ENCODE measurements around the gene OSBPL3. TPM values are rescaled to one million over a fixed set of nuclear protein-coding genes. Genes with fewer than 3 reads are reported as not detected.
A peak's percentile ranks its signal among the peaks of the same experiment; 100 is the strongest.

The OSBPL3 gene
- polyA plus RNA-seq, 1 donor (not counting 4 experiments of a cell fraction or from before 2014, with no cell fraction given) = 34.0 TPM

- Histone ChIP-seq H3K9me3 (ENCODE audit: control insufficient read depth, low read depth, low read length) (no peaks in the 10 kb centered on the region), H2AFZ (ENCODE audit: control insufficient read depth, low read length) (no peak overlapping the region), H3K79me2 (ENCODE audit: control insufficient read depth, insufficient read depth, low read length) (peaks cover 82% of the 10 kb centered on the region), H3K4me1 (ENCODE audit: control insufficient read depth, extremely low read depth, insufficient read depth, low read length) (peaks cover 44% of the 10 kb centered on the region), H4K20me1 (ENCODE audit: control insufficient read depth, extremely low read depth, insufficient read depth, low read length) (no peaks in the 10 kb centered on the region), H3K4me3 (ENCODE audit: control insufficient read depth in 2 of 3, extremely low read depth in 1 of 3, insufficient read depth in 2 of 3, low read depth in 1 of 3, low read length in 3 of 3) (no peak overlapping the region), H3K27ac (ENCODE audit: control insufficient read depth, insufficient read depth, low read length) (no peak overlapping the region), H3K4me2 (ENCODE audit: control insufficient read depth, extremely low read depth, insufficient read depth, low read depth, low read length) (no peak overlapping the region), H3K9me1 (ENCODE audit: control insufficient read depth, extremely low read depth, insufficient read depth, low read length) (no peaks in the 10 kb centered on the region), H3K9ac (ENCODE audit: control insufficient read depth, extremely low read depth, insufficient read depth, low read length) (no peak overlapping the region), H3K27me3 (ENCODE audit: control insufficient read depth, extremely low read depth, insufficient read depth, low read length) (no peaks in the 10 kb centered on the region), H3K36me3 (ENCODE audit: control insufficient read depth in 2 of 2, extremely low read depth in 1 of 2, insufficient read depth in 2 of 2, low read length in 2 of 2) (no peaks in the 10 kb centered on the region)
- TF ChIP-seq EZH2 (IDR thresholded peaks at IDR 0.05; ENCODE audit: low read length) (no peak), CTCF (optimal IDR thresholded peaks at IDR 0.05 in 1 of 3, IDR thresholded peaks at IDR 0.05 in 1 of 3, conservative IDR thresholded peaks at IDR 0.05 in 1 of 3; ENCODE audit: extremely low read depth in 1 of 3, insufficient read depth in 2 of 3, low read length in 3 of 3) (no peak)
- dilution Hi-C loops (cut with MboI; ENCODE audit: extremely low pct_ligation_motif_present, low sequenced_read_pairs) = no loop called here
- no peak for DNase-seq (ENCODE audit: low read depth, low spot score)
- peak; percentile 49 for FAIRE-seq
These were observed 67.6 kb downstream of the OSBPL3 start for GRCh38 chr7:24912424-24912823.

GRCh38 chr7:24911213-24911603 is 68.8 kb downstream of the OSBPL3 start:
- Histone ChIP-seq H3K36me3 (ENCODE audit: control insufficient read depth in 2 of 2, extremely low read depth in 1 of 2, insufficient read depth in 2 of 2, low read length in 2 of 2) (no peaks in the 10 kb centered on the region), H3K9me1 (ENCODE audit: control insufficient read depth, extremely low read depth, insufficient read depth, low read length) (no peaks in the 10 kb centered on the region), H3K27me3 (ENCODE audit: control insufficient read depth, extremely low read depth, insufficient read depth, low read length) (no peaks in the 10 kb centered on the region), H3K4me3 (ENCODE audit: control insufficient read depth in 2 of 3, extremely low read depth in 1 of 3, insufficient read depth in 2 of 3, low read depth in 1 of 3, low read length in 3 of 3) (no peak overlapping the region), H2AFZ (ENCODE audit: control insufficient read depth, low read length) (no peak overlapping the region), H3K4me1 (ENCODE audit: control insufficient read depth, extremely low read depth, insufficient read depth, low read length) (peaks cover 56% of the 10 kb centered on the region), H3K79me2 (ENCODE audit: control insufficient read depth, insufficient read depth, low read length) (peaks cover 82% of the 10 kb centered on the region), H3K27ac (ENCODE audit: control insufficient read depth, insufficient read depth, low read length) (no peak overlapping the region), H3K9ac (ENCODE audit: control insufficient read depth, extremely low read depth, insufficient read depth, low read length) (no peak overlapping the region), H3K4me2 (ENCODE audit: control insufficient read depth, extremely low read depth, insufficient read depth, low read depth, low read length) (no peak overlapping the region), H3K9me3 (ENCODE audit: control insufficient read depth, low read depth, low read length) (no peaks in the 10 kb centered on the region), H4K20me1 (ENCODE audit: control insufficient read depth, extremely low read depth, insufficient read depth, low read length) (no peaks in the 10 kb centered on the region)
- dilution Hi-C loops (cut with MboI; ENCODE audit: extremely low pct_ligation_motif_present, low sequenced_read_pairs) = no loop called here
- no peak for FAIRE-seq
- TF ChIP-seq EZH2 (IDR thresholded peaks at IDR 0.05; ENCODE audit: low read length) = no peak
- no peak for TF ChIP-seq CTCF (optimal IDR thresholded peaks at IDR 0.05 in 1 of 3, IDR thresholded peaks at IDR 0.05 in 1 of 3, conservative IDR thresholded peaks at IDR 0.05 in 1 of 3; ENCODE audit: extremely low read depth in 1 of 3, insufficient read depth in 2 of 3, low read length in 3 of 3)
- DNase-seq (ENCODE audit: low read depth, low spot score) = no peak
